Thoracic aorta (tissue), 2 donors: Measurements from ENCODE around the gene CATSPERE. TPM values are rescaled to one million over a fixed set of nuclear protein-coding genes. Genes with fewer than 3 reads are reported as not detected.
"Not testable (repeated sequence)": the region's sequence is repeated elsewhere in the genome, so short reads cannot be mapped to it uniquely, and the experiment has no call there.

ENCODE experiments used
- ATAC-seq: fragments of 150-250 bp; one replicate; pipeline ENCODE4 v1.8.0; 2017; ENCODE audit warnings: low read depth; ENCODE audit not compliant: insufficient number of reproducible peaks, low FRiP score
- DNase-seq: peaks from one replicate; pipeline ENCODE4 v3.0.0-alpha.2; 2020; ENCODE audit warnings: low spot score
- H3K27ac ChIP-seq, 2 donors: fragments of 200-600 bp; sonication (generic); 1 replicate in 1 of 2; 2 replicates in 1 of 2; pipeline ENCODE4 v1.5.1; 2016; ENCODE audit warnings: mild to moderate bottlenecking in 2 of 2, moderate library complexity in 2 of 2
- H3K27me3 ChIP-seq: fragments of 200-600 bp; sonication (generic); replicated peaks from 2 replicates; pipeline ENCODE4 v1.6.0; 2016; ENCODE audit warnings: mild to moderate bottlenecking; ENCODE audit not compliant: insufficient read depth
- H3K36me3 ChIP-seq: fragments of 200-600 bp; sonication (generic); one replicate; pipeline ENCODE4 v1.5.1; 2016
- H3K4me1 ChIP-seq, 2 donors: fragments of 200-600 bp; sonication (generic); 1 replicate in 1 of 2; 2 replicates in 1 of 2; pipeline versions ENCODE4 v1.5.1 to v1.6.0; 2016; ENCODE audit warnings: low read depth in 2 of 2, mild to moderate bottlenecking in 1 of 2; ENCODE audit not compliant: control insufficient read depth in 1 of 2
- H3K4me3 ChIP-seq: fragments of 200-600 bp; sonication (generic); 2 replicates; pipeline ENCODE4 v1.5.1; 2016; ENCODE audit warnings: mild to moderate bottlenecking
- H3K9me3 ChIP-seq: fragments of 200-600 bp; sonication (generic); 2 replicates; pipeline ENCODE4 v1.5.1; 2016
- CTCF ChIP-seq: fragments of 200-600 bp; sonication (generic); IDR thresholded peaks from one replicate; pipeline ENCODE4 v1.5.1; 2019; ENCODE audit warnings: antibody characterized with exemption
- total RNA-seq, 2 donors: library from RNA; depleted of rRNA; stranded (reverse); fragments of >200 nt; gene quantifications; one replicate each; pipeline versions ENCODE4 v1.1.0 to v1.2.3, GENCODE V29; 2016

Gene CATSPERE
- total RNA-seq, 2 donors from 2014 or later: 0.14 to 1.3 TPM

GRCh38 chr1:244466724-244467123 lies 5.7 kb downstream of the CATSPERE start:
- DNase-seq (no peak), ATAC-seq (no peak)
- TF ChIP-seq CTCF: no peak
- Histone ChIP-seq H3K27me3 (no peaks in the 10 kb centered on the region), H3K27ac (no peak overlapping the region), H3K4me3 (no peak overlapping the region), H3K4me1 (no peaks in the 10 kb centered on the region), H3K36me3 (no peaks in the 10 kb centered on the region), H3K9me3 (no peaks in the 10 kb centered on the region)

GRCh38 chr1:244473059-244473605 lies 12.1 kb downstream of the CATSPERE start:
- TF ChIP-seq CTCF: no peak

GRCh38 chr1:244484971-244485370 lies 23.9 kb downstream of the CATSPERE start:
- not testable (repeated sequence) for H3K27me3 ChIP-seq, H3K4me1 ChIP-seq, H3K9me3 ChIP-seq, H3K27ac ChIP-seq, ATAC-seq, DNase-seq, H3K4me3 ChIP-seq, H3K36me3 ChIP-seq

More at GRCh38 chr1:244473059-244473605, 12.1 kb downstream of the CATSPERE start:
- ATAC-seq: no peak
- Histone ChIP-seq H3K36me3 (no peaks in the 10 kb centered on the region), H3K4me3 (no peak overlapping the region), H3K27me3 (no peaks in the 10 kb centered on the region), H3K4me1 (no peaks in the 10 kb centered on the region), H3K9me3 (no peaks in the 10 kb centered on the region), H3K27ac (no peak overlapping the region)
- DNase-seq: no peak

GRCh38 chr1:244494653-244495052 lies 33.6 kb downstream of the CATSPERE start:
- no peaks in the 10 kb centered on the region for H3K27me3 ChIP-seq
- H3K27ac ChIP-seq: no peak overlapping the region
- H3K4me1 ChIP-seq: no peaks in the 10 kb centered on the region
- H3K36me3 ChIP-seq: no peaks in the 10 kb centered on the region
- no peak overlapping the region for H3K4me3 ChIP-seq
- ATAC-seq (no peak), DNase-seq (no peak)
- no peaks in the 10 kb centered on the region for H3K9me3 ChIP-seq
- no peak for TF ChIP-seq CTCF

- no peaks in the 10 kb centered on the region for H3K9me3 ChIP-seq
- H3K36me3 ChIP-seq: no peaks in the 10 kb centered on the region
- no peak for ATAC-seq
These were observed 35.1 kb downstream of the CATSPERE start for GRCh38 chr1:244496186-244496585.

More at GRCh38 chr1:244496186-244496585, 35.1 kb downstream of the CATSPERE start:
- no peak overlapping the region for H3K4me3 ChIP-seq
- TF ChIP-seq CTCF: no peak
- DNase-seq: no peak
- H3K4me1 ChIP-seq: no peaks in the 10 kb centered on the region
- H3K27me3 ChIP-seq: no peaks in the 10 kb centered on the region
- no peak overlapping the region for H3K27ac ChIP-seq
